ENCODE data around the gene VPS26C. TPM values are rescaled to one million over a fixed set of nuclear protein-coding genes. Genes with fewer than 3 reads are reported as not detected.

Gene VPS26C
- total and polyA plus RNA-seq, 10 of the 15 experiments (the other 5 are each of a cell fraction or from before 2014, with no cell fraction given): 32.5 to 65.1 (median 48.0) TPM

DNA sequence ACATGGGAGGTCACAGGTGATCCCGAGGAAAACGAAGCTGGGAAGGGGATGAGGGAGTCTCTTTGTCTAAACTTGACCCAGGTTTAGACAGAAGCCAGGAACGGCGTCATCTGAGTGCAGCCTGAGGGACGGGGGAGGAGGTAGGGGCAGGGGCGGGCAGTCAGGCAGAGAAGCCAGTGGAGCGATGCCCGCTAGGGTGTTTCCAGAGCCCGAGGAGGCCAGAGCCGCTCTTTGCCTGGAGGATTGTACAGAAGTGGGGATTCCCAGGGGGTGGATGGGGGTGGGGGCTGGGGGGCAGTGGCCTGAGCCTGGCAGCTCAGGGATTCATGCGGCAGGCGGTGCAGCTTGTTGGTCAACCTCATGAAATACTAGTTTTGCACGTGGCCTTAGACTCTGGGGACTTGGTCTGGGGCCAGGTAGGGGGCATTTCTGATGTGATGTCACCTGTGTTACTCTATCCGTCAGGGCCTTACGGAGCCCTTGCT, 58.4 kb downstream of the VPS26C start (continued):
- TF ChIP-seq, protein P1, sequence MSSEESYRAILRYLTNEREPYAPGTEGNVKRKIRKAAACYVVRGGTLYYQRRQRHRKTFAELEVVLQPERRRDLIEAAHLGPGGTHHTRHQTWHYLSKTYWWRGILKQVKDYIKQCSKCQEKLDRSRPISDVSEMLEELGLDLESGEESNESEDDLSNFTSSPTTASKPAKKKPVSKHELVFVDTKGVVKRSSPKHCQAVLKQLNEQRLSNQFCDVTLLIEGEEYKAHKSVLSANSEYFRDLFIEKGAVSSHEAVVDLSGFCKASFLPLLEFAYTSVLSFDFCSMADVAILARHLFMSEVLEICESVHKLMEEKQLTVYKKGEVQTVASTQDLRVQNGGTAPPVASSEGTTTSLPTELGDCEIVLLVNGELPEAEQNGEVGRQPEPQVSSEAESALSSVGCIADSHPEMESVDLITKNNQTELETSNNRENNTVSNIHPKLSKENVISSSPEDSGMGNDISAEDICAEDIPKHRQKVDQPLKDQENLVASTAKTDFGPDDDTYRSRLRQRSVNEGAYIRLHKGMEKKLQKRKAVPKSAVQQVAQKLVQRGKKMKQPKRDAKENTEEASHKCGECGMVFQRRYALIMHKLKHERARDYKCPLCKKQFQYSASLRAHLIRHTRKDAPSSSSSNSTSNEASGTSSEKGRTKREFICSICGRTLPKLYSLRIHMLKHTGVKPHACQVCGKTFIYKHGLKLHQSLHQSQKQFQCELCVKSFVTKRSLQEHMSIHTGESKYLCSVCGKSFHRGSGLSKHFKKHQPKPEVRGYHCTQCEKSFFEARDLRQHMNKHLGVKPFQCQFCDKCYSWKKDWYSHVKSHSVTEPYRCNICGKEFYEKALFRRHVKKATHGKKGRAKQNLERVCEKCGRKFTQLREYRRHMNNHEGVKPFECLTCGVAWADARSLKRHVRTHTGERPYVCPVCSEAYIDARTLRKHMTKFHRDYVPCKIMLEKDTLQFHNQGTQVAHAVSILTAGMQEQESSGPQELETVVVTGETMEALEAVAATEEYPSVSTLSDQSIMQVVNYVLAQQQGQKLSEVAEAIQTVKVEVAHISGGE (CRISPR knock-in tag; IDR thresholded peaks at IDR 0.05): no peak
- TF ChIP-seq ZNF24 (IDR thresholded peaks at IDR 0.05) (0 out of 2 replicates have a peak, but pooled peaks have one; percentile 1), ZZZ3 (IDR thresholded peaks at IDR 0.05; ENCODE audit: control insufficient read depth, insufficient read length, low read depth) (no peak), BRCA1 (IDR thresholded peaks at IDR 0.05; ENCODE audit: low read depth, low read length) (no peak), PAX5 (IDR thresholded peaks at IDR 0.05; ENCODE audit: borderline replicate concordance, low read depth, low read length) (peak; percentile 59; the same call in 1 of the 2 replicates), POU2F2 (IDR thresholded peaks at IDR 0.05; ENCODE audit: borderline replicate concordance, low read depth, low read length) (no peak), ASH2L (IDR thresholded peaks at IDR 0.05; ENCODE audit: borderline replicate concordance, low read depth) (0 out of 2 replicates have a peak, but pooled peaks have one; percentile 9), SUZ12 (IDR thresholded peaks at IDR 0.05; ENCODE audit: unreplicated experiment) (no peak), BHLHE40 (IDR thresholded peaks at IDR 0.05; ENCODE audit: borderline replicate concordance in 1 of 2, low read depth in 2 of 2, low read length in 1 of 2) (peak; percentile 82), MTA2 (IDR thresholded peaks at IDR 0.05; ENCODE audit: low read depth) (no peak), REST (IDR thresholded peaks at IDR 0.05; ENCODE audit: low read depth, low read length) (no peak), JUNB (IDR thresholded peaks at IDR 0.05) (no peak), TCF12 (IDR thresholded peaks at IDR 0.05; ENCODE audit: low read depth, low read length) (no peak), MEF2B (IDR thresholded peaks at IDR 0.05; ENCODE audit: partially characterized antibody, poor library complexity, severe bottlenecking) (peak; percentile 62), SKIL (IDR thresholded peaks at IDR 0.05; ENCODE audit: low read depth, poor library complexity, severe bottlenecking) (no peak), DPF2 (IDR thresholded peaks at IDR 0.05) (no peak), BCL11A (IDR thresholded peaks at IDR 0.05; ENCODE audit: low read depth, low read length) (0 out of 2 replicates have a peak, but pooled peaks have one; percentile 10), NR2C2 (IDR thresholded peaks at IDR 0.05; ENCODE audit: borderline replicate concordance, control insufficient read depth, insufficient read length, low read depth) (no peak), TAF1 (IDR thresholded peaks at IDR 0.05; ENCODE audit: borderline replicate concordance, low read depth, low read length) (0 out of 2 replicates have a peak, but pooled peaks have one; percentile 22)
- TF ChIP-seq, protein P2, sequence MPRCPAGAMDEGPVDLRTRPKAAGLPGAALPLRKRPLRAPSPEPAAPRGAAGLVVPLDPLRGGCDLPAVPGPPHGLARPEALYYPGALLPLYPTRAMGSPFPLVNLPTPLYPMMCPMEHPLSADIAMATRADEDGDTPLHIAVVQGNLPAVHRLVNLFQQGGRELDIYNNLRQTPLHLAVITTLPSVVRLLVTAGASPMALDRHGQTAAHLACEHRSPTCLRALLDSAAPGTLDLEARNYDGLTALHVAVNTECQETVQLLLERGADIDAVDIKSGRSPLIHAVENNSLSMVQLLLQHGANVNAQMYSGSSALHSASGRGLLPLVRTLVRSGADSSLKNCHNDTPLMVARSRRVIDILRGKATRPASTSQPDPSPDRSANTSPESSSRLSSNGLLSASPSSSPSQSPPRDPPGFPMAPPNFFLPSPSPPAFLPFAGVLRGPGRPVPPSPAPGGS (IDR thresholded peaks at IDR 0.05; ENCODE audit: borderline replicate concordance, insufficient read depth, low read depth, low read length, poor library complexity, severe bottlenecking): peak; percentile 17
